Measurements from ENCODE around the gene TGFA. TPM values are rescaled to one million over a fixed set of nuclear protein-coding genes. Genes with fewer than 3 reads are reported as not detected.

The TGFA gene
- total RNA-seq, 2 donors from 2014 or later = 2.0 to 3.2 TPM

DNA sequence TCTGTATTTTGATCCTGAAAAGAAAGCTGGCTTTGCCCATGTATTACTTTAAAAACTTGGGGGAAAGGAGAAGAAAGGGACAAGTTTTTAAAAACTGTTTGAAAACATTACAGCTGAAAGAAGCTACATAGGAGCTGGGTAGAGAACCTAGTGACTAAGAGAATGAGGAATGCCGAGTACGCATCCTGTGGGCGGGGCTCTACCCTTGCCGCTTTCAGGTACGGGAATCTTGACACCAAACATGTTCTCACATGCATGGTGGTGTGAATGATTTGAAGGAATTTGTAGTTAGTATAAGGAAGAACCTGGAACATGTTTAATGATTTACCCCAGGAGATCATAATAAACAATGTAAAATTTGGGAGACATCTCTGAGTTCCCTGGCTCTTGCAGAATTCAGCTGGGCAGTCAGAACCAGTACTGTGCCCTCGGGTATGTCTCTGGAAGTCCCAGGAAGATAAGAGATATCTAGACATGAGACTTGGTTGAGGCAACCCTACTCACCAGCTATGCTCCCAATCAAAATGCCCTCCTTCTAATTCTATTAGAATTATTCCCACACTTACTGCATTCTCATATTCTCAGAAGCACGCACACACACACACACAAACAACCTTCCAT, 16.5 kb upstream of the TGFA start:
- H3K36me3 Mint-ChIP-seq (ENCODE audit: low read depth) = no peaks in the 10 kb centered on the region
- H3K4me1 ChIP-seq (ENCODE audit: control insufficient read depth, insufficient read depth, low read length) = no peaks in the 10 kb centered on the region
- H3K9ac ChIP-seq (ENCODE audit: extremely low read depth, low read length, poor library complexity, severe bottlenecking) = no peak overlapping the region
- no peaks in the 10 kb centered on the region for H3K36me3 ChIP-seq (ENCODE audit: control insufficient read depth, insufficient read depth, low read length)
- H3K27me3 ChIP-seq (ENCODE audit: control insufficient read depth, insufficient read depth, low read length, poor library complexity, severe bottlenecking) = no peaks in the 10 kb centered on the region
- no peak overlapping the region for H3K4me3 ChIP-seq (ENCODE audit: low read length)
- peak; percentile 84 for DNase-seq
- peaks cover 6% of the 10 kb centered on the region for H3K27me3 Mint-ChIP-seq (ENCODE audit: insufficient read depth)
- H3K9me3 ChIP-seq (ENCODE audit: control insufficient read depth, low read length) = no peaks in the 10 kb centered on the region
- H3K27ac Mint-ChIP-seq = no peak overlapping the region
- TF ChIP-seq, protein P1, sequence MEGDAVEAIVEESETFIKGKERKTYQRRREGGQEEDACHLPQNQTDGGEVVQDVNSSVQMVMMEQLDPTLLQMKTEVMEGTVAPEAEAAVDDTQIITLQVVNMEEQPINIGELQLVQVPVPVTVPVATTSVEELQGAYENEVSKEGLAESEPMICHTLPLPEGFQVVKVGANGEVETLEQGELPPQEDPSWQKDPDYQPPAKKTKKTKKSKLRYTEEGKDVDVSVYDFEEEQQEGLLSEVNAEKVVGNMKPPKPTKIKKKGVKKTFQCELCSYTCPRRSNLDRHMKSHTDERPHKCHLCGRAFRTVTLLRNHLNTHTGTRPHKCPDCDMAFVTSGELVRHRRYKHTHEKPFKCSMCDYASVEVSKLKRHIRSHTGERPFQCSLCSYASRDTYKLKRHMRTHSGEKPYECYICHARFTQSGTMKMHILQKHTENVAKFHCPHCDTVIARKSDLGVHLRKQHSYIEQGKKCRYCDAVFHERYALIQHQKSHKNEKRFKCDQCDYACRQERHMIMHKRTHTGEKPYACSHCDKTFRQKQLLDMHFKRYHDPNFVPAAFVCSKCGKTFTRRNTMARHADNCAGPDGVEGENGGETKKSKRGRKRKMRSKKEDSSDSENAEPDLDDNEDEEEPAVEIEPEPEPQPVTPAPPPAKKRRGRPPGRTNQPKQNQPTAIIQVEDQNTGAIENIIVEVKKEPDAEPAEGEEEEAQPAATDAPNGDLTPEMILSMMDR (conservative IDR thresholded peaks at IDR 0.05) = no peak
- peaks cover 7% of the 10 kb centered on the region for H3K4me1 Mint-ChIP-seq
- H3K4me3 Mint-ChIP-seq = no peak overlapping the region
- H3K9me3 Mint-ChIP-seq = no peaks in the 10 kb centered on the region
- 74 to 82% methylated on average over 7 of the region's 7 CpGs for WGBS, 2 experiments (ENCODE audit: insufficient coverage in 1 of 2, insufficient read length in 1 of 2)
- no peak overlapping the region for H3K27ac ChIP-seq (ENCODE audit: low read depth, low read length)

DNA sequence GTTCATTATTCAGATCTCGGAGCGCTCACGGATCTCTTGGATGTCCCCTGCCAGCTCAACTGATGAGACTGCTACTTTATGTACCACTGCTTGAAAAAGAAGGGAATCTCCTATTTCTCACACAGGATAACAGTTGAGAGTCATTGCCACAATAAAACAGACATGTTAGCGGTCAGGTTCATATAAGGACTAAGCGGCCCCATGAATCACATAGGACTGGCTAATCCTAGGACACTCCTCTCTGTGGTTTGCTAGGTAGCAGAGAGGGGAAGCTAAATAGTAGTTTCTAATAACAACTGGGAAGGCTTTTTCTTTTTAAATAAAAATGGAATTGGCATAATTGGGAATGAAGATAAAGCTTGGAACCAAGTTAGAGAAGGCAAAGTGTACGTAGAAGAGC, 15.9 kb upstream of the TGFA start:
- Mint-ChIP-seq H3K36me3 (ENCODE audit: low read depth) (no peaks in the 10 kb centered on the region), H3K4me1 (peaks cover 7% of the 10 kb centered on the region), H3K9me3 (no peaks in the 10 kb centered on the region), H3K27ac (no peak overlapping the region), H3K4me3 (no peak overlapping the region), H3K27me3 (ENCODE audit: insufficient read depth) (peaks cover 6% of the 10 kb centered on the region)
- DNase-seq = no peak
- Histone ChIP-seq H3K27ac (ENCODE audit: low read depth, low read length) (no peak overlapping the region), H3K27me3 (ENCODE audit: control insufficient read depth, insufficient read depth, low read length, poor library complexity, severe bottlenecking) (no peaks in the 10 kb centered on the region), H3K36me3 (ENCODE audit: control insufficient read depth, insufficient read depth, low read length) (no peaks in the 10 kb centered on the region), H3K4me3 (ENCODE audit: low read length) (no peak overlapping the region), H3K4me1 (ENCODE audit: control insufficient read depth, insufficient read depth, low read length) (no peaks in the 10 kb centered on the region), H3K9me3 (ENCODE audit: control insufficient read depth, low read length) (no peaks in the 10 kb centered on the region), H3K9ac (ENCODE audit: extremely low read depth, low read length, poor library complexity, severe bottlenecking) (no peak overlapping the region)
- TF ChIP-seq, protein P1 (conservative IDR thresholded peaks at IDR 0.05) = no peak
- WGBS, 2 experiments (ENCODE audit: insufficient coverage in 1 of 2, insufficient read length in 1 of 2) = 91 to 96% methylated on average over 6 of the region's 6 CpGs

DNA sequence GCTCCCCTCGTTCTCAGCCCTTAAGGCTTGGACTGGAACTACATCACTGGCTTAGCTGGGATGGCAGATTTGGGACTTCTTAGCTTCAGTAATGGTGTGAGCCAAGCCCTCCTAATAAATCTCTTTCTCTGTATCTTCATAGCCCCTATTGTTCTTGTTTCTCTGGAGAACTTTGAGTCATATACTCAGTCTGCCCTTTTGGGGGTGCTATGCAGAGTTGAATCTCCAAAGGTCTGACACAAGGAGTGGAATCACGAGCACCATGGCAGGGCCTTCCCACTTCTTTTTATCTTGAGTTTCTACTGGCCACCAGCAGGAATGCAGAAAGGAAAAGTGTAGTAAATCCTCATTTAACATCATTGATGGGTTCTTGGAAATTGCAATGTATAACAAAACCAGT, 13.3 kb upstream of the TGFA start:
- Mint-ChIP-seq H3K36me3 (ENCODE audit: low read depth) (no peaks in the 10 kb centered on the region), H3K4me3 (no peak overlapping the region), H3K4me1 (peaks cover 7% of the 10 kb centered on the region), H3K27ac (no peak overlapping the region), H3K27me3 (ENCODE audit: insufficient read depth) (peaks cover 6% of the 10 kb centered on the region), H3K9me3 (no peaks in the 10 kb centered on the region)
- Histone ChIP-seq H3K9ac (ENCODE audit: extremely low read depth, low read length, poor library complexity, severe bottlenecking) (no peak overlapping the region), H3K4me1 (ENCODE audit: control insufficient read depth, insufficient read depth, low read length) (no peaks in the 10 kb centered on the region), H3K36me3 (ENCODE audit: control insufficient read depth, insufficient read depth, low read length) (no peaks in the 10 kb centered on the region), H3K9me3 (ENCODE audit: control insufficient read depth, low read length) (no peaks in the 10 kb centered on the region), H3K4me3 (ENCODE audit: low read length) (no peak overlapping the region), H3K27me3 (ENCODE audit: control insufficient read depth, insufficient read depth, low read length, poor library complexity, severe bottlenecking) (no peaks in the 10 kb centered on the region), H3K27ac (ENCODE audit: low read depth, low read length) (no peak overlapping the region)
- no peak for DNase-seq
- TF ChIP-seq, protein P1 (conservative IDR thresholded peaks at IDR 0.05) = peak; percentile 15
- 84 to 100% methylated on average over 1 to 2 of the region's 2 CpGs for WGBS, 2 experiments (ENCODE audit: insufficient coverage in 1 of 2, insufficient read length in 1 of 2)
